GM18526 (cell line): ENCODE measurements around the gene TRIM56.

Experiments used
- POLR2A ChIP-seq: IDR thresholded peaks from 3 replicates; pipeline ENCODE4 v1.6.1; 2011; ENCODE audit not compliant: insufficient read length; ENCODE audit errors: extremely low read depth

Gene TRIM56

GRCh38 chr7:101127460-101128039 lies 42.3 kb downstream of the TRIM56 start:
- TF ChIP-seq POLR2A = no peak

GRCh38 chr7:101128040-101128834 lies 43.0 kb downstream of the TRIM56 start:
- no peak for TF ChIP-seq POLR2A

GRCh38 chr7:101129603-101130117 lies 44.4 kb downstream of the TRIM56 start:
- no peak for TF ChIP-seq POLR2A

- no peak for TF ChIP-seq POLR2A
These were observed 48.5 kb downstream of the TRIM56 start for GRCh38 chr7:101133621-101134398.

GRCh38 chr7:101134399-101134980 lies 49.2 kb downstream of the TRIM56 start:
- no peak for TF ChIP-seq POLR2A

GRCh38 chr7:101137651-101138212 lies 52.5 kb downstream of the TRIM56 start:
- TF ChIP-seq POLR2A = no peak

GRCh38 chr7:101138213-101138870 lies 53.1 kb downstream of the TRIM56 start:
- peak; percentile 37 for TF ChIP-seq POLR2A

- TF ChIP-seq POLR2A = no peak
These were observed 55.0 kb downstream of the TRIM56 start for GRCh38 chr7:101140339-101140699.

GRCh38 chr7:101140746-101141382 lies 55.6 kb downstream of the TRIM56 start:
- TF ChIP-seq POLR2A = no peak
